Measurements from ENCODE around the gene RTN4R.
A peak's percentile ranks its signal among the peaks of the same experiment; 100 is the strongest.

Gene RTN4R

DNA sequence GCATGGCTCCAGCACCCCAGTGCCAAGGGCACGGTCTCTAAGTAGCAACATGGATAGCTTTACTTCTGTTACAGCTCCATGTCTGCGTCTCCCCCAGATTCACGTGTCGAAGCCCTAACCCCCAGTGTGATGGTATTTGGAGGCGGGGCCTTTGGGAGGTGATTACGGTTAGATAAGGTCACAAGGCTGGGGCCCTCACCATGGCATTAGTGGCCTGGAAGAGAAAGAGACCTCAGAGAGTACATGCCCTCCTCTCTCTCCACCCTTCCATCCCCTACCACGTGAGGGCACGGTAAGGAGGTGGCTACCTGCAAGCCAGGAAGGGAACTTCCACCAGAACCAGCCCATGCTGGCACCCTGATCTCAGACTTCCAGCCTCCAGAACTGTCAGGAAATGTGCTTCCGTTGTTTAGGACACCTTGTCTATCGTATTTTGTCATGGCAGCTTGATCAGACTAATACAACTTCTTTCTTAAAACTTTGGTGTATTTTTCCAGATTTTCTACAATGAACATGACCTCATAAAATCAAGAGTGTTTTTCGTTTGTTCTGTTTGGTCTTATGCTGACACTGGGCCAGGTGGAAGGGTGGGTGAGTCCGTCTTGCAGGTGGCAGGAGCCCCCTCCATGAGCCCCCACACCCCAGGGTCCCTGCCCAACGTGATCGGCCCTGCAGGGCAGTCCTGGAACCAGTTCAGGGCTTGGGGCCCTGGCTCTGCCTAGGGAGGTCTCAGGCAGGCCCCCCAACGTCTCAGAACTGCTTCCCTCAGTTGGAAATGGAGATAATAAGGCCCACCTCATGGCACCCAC, 10.7 kb downstream of the RTN4R start:
- no peak for DNase-seq

DNA sequence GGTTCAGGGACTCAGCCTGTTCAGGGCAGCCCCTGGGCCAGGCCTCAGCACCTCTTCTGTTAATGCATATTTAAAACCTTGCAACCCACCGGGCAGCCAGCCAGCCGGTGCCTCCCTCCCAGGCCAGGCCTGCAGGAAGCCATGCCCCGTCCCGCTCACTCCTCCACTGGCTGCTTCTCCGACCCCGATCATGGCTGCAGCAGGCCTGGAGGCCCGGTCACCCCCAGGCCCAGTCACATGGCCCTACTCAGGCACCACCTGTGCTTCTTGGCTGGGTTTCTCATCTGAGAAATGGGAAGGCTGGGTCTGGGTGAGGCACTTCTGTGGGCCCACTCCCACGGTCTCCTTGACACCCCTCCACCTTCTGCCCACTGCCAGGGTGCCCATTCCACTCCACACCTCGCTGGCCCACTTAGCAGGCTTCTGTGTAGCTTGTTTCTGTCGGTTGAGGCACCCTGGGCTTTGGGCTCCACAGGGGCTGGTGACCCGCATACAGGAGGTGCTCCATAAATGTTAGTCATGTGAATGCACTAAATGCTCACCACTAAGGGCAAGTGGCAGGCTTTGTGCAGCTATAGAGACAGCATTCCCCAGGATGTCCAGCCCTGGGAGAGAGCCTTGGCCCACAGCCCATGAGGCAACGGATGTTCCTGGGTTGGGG, 11.4 kb downstream of the RTN4R start:
- DNase-seq = no peak

DNA sequence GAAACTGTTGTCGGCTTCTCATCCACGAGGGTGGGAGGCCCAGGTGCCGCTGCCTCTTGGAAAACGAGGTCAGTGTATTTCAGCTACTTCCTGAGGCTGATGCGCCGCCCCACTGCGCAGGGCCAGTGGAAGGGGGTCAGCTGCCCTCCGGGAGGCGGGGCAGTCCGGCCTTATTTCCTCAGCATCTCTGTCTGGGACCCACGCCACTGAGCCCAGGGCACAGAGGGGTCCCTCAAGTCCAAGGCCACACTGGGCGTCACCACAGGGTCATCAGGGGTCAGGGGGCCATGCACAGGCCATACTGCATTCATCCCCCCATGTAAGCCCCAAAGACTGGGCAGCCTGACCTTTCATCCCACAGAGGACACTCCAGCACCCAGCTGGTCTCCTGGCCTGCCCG, 12.1 kb downstream of the RTN4R start:
- no peak for DNase-seq

DNA sequence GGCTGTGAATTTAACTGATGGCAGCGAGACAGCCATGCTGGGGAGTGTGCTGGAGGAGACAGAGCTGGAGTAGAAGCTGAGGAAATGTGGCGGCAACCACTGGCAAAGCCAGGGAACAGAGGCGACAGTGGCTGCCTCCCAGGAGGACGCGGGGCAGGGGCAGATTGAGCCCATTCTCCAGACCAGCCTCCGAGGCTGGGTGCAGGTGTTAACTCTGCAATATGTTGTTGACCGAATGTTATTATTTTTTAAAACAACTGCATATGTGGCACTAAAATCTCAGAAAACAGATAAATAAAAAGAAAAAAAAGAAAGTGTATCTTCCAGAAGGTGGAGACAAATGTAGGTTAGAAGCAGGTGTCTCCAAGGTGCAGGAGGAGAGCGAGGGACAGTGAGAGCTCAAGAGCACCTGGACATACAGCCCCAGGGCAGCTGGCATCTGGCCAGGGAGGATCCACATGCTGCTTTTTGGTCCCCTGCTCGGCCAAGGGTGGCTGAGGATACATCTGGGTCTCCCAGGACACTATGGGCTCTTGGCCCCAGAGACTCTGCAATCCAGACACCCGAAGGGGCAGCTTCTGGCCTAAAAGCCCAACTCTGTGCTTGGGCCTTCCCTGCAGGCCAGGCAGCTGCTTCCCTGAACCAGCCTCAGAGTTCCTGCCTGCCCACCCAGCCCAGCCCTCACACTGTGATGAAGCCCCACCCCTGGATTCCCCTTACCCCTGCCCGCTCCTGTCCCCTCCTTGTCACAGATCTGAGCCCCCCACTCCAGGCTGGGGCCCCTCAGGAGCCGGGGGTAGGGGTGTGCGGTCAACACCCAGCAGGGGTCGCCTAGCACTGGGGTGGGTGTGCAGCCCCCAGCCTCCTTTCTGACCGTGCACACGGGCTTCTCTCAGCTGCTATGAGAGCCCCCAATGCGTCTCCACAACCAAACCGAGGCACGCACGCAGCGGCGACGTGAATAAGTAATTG, 12.9 kb downstream of the RTN4R start:
- DNase-seq = no peak

DNA sequence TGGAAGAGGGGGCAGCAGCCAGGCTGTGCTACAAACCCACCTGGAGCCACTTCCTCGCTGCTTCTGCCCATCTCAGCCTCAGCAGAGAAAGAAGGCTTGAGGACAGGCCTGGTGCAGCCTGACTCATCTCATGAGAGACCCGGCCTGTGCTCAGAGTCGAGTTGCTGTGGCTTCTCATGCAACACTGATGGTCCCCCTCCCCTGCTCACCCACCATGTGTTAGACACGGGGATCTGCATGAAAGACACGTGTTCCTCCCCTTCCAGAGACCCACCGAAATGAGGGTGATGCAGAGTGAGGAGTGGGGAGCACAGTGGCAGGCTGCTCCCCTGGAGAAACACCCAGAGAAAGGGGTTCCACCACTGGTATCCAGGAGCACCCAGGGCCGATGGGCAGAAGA, 15.0 kb downstream of the RTN4R start:
- DNase-seq = no peak

GRCh38 chr22:20251981-20252380, 16.1 kb downstream of the RTN4R start:
- no peak for DNase-seq

- DNase-seq = no peak
Measured at GRCh38 chr22:20251491-20251890, 16.6 kb downstream of the RTN4R start.

GRCh38 chr22:20249797-20250354, 18.2 kb downstream of the RTN4R start:
- DNase-seq = no peak

GRCh38 chr22:20248461-20248978, 19.6 kb downstream of the RTN4R start:
- DNase-seq = no peak

- no peak for DNase-seq
Measured at GRCh38 chr22:20247608-20248171, 20.4 kb downstream of the RTN4R start.

GRCh38 chr22:20247010-20247505, 21.1 kb downstream of the RTN4R start:
- DNase-seq = peak; percentile 50

- DNase-seq = no peak
Measured at GRCh38 chr22:20246368-20247009, 21.6 kb downstream of the RTN4R start.

- no peak for DNase-seq
Measured at GRCh38 chr22:20245577-20246367, 22.3 kb downstream of the RTN4R start.

- DNase-seq = peak; percentile 33
Measured at GRCh38 chr22:20244691-20245576, 23.2 kb downstream of the RTN4R start.

- no peak for DNase-seq
Measured at GRCh38 chr22:20244250-20244648, 23.9 kb downstream of the RTN4R start.

GRCh38 chr22:20243537-20244249, 24.4 kb downstream of the RTN4R start:
- peak; percentile 82 for DNase-seq

- DNase-seq = no peak
Measured at GRCh38 chr22:20243176-20243536, 25.0 kb downstream of the RTN4R start.

DNA sequence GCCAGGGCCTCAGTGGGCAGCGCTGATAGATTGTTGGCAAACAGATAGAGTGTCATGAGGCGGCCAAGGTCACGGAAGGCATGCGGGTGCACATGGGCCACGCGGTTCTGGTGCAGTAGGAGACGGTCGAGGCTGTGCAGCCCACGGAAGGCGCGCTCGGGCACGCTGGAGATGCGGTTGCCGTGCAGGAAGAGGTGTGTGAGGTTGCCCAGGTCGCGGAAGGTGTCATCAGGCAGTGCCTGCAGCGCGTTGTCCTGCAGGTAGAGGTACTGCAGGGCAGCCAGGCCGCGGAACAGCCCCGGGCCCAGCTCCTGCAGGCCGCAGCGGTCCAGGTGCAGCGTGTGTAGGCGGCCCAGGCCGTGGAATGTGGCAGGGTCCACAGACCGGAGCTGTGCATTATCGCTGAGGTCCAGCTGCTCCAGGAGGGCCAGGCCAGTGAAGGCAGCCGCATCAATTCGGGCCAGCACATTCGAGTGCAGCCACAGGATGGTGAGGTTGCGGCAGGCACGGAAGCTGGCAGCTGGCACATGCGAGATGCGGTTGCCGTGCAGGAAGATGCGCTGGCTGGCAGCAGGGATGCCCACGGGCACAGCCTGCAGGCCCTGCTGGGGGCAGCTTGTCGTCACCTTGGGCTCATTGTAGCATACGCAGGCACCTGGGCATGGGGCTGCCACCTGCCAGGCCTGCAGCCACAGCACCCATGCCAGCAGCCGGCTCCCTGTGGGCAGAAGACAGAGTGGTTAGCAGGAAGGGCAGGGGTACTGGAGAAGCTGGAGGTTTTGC, 25.5 kb downstream of the RTN4R start:
- no peak for DNase-seq

All from fibroblast of skin of scalp (primary cell).